ENCODE measurements around the gene ARL15. TPM values are rescaled to one million over a fixed set of nuclear protein-coding genes. Genes with fewer than 3 reads are reported as not detected.
A peak's percentile ranks its signal among the peaks of the same experiment; 100 is the strongest.

Gene ARL15
- polyA plus RNA-seq, 1 of the 3 experiments (the other 2 are of a cell fraction): 6.4 TPM

- H2AFZ ChIP-seq (ENCODE audit: low read depth): no peak overlapping the region
- H4K20me1 ChIP-seq (ENCODE audit: insufficient read depth): no peaks in the 10 kb centered on the region
- ChIA-PET CTCF (no interaction called here), POLR2A (no interaction called here)
- no peak overlapping the region for H3K9ac ChIP-seq
- H3F3A ChIP-seq (replicated peaks; ENCODE audit: insufficient read depth): no peaks in the 10 kb centered on the region
- TF ChIP-seq CHD2 (IDR thresholded peaks at IDR 0.05; ENCODE audit: low read length, partially characterized antibody) (no peak), RCOR1 (IDR thresholded peaks at IDR 0.05; ENCODE audit: low read length) (no peak), MEF2A (IDR thresholded peaks at IDR 0.05; ENCODE audit: borderline replicate concordance, low read depth) (no peak), USF1 (IDR thresholded peaks at IDR 0.05; ENCODE audit: borderline replicate concordance, low read depth) (no peak), MAX (IDR thresholded peaks at IDR 0.05; ENCODE audit: low read depth) (no peak), ELF1 (IDR thresholded peaks at IDR 0.05) (no peak), GABPA (IDR thresholded peaks at IDR 0.05; ENCODE audit: low read depth) (no peak), EZH2phosphoT487 (IDR thresholded peaks at IDR 0.05; ENCODE audit: borderline replicate concordance, low read depth) (no peak), RFX5 (IDR thresholded peaks at IDR 0.05; ENCODE audit: low read length) (no peak), RXRA (IDR thresholded peaks at IDR 0.05; ENCODE audit: borderline replicate concordance, low read depth) (no peak)
- no peaks in the 10 kb centered on the region for H3K79me2 ChIP-seq (ENCODE audit: insufficient read depth)
- H3K36me3 ChIP-seq (replicated peaks in 1 of 2; ENCODE audit: control insufficient read depth in 1 of 2, insufficient read depth in 2 of 2, low read length in 1 of 2): peaks cover 0 to 7% of the 10 kb centered on the region in 2 experiments
- H3K9me3 ChIP-seq: no peaks in the 10 kb centered on the region
- no peak overlapping the region for H3K4me3 ChIP-seq (ENCODE audit: low read depth in 2 of 2, low read length in 1 of 2)
- peaks cover 0 to 6% of the 10 kb centered on the region in 2 experiments; a peak in 1 of 4 replicates for H3K4me1 ChIP-seq (ENCODE audit: control insufficient read depth in 1 of 2, insufficient read depth in 2 of 2, low read depth in 1 of 2, low read length in 1 of 2)
- H3K9me2 ChIP-seq: no peaks in the 10 kb centered on the region
- no peaks in the 10 kb centered on the region for H3K27me3 ChIP-seq (ENCODE audit: insufficient read depth)
- H3K4me2 ChIP-seq: no peak overlapping the region
- WGBS (ENCODE audit: low lambda C conversion rate): 92% methylated on average over 1 of the region's 1 CpG
- DNase-seq: no peak
- H3K27ac ChIP-seq (ENCODE audit: low read depth in 2 of 2, low read length in 1 of 2): no peak overlapping the region
Observed at GRCh38 chr5:54009357-54009756, 301.0 kb downstream of the ARL15 start.

- POLR2A ChIA-PET: no interaction called here
- Histone ChIP-seq H3K4me2 (peak overlapping the region; percentile 43; the same call in 1 of the 2 replicates), H3K9ac (no peak overlapping the region), H3K36me3 (replicated peaks in 1 of 2; ENCODE audit: control insufficient read depth in 1 of 2, insufficient read depth in 2 of 2, low read length in 1 of 2) (no peaks in the 10 kb centered on the region), H2AFZ (ENCODE audit: low read depth) (peak overlapping the region; percentile 45), H3F3A (replicated peaks; ENCODE audit: insufficient read depth) (no peaks in the 10 kb centered on the region), H3K27me3 (ENCODE audit: insufficient read depth) (no peaks in the 10 kb centered on the region), H4K20me1 (ENCODE audit: insufficient read depth) (no peaks in the 10 kb centered on the region), H3K27ac (ENCODE audit: low read depth in 2 of 2, low read length in 1 of 2) (peak overlapping the region in 1 of 2 experiments; percentile 54; a peak in 2 of 4 replicates), H3K4me3 (ENCODE audit: low read depth in 2 of 2, low read length in 1 of 2) (no peak overlapping the region), H3K9me3 (no peaks in the 10 kb centered on the region), H3K4me1 (ENCODE audit: control insufficient read depth in 1 of 2, insufficient read depth in 2 of 2, low read depth in 1 of 2, low read length in 1 of 2) (peaks cover 0 to 6% of the 10 kb centered on the region in 2 experiments; a peak in 1 of 4 replicates), H3K9me2 (no peaks in the 10 kb centered on the region), H3K79me2 (ENCODE audit: insufficient read depth) (no peaks in the 10 kb centered on the region)
- CTCF ChIA-PET: no interaction called here
- 49% methylated on average over 6 of the region's 6 CpGs for WGBS (ENCODE audit: low lambda C conversion rate)
- no peak for DNase-seq
- TF ChIP-seq REST (IDR thresholded peaks at IDR 0.05; ENCODE audit: low read depth, low read length) (no peak), NFIC (IDR thresholded peaks at IDR 0.05; ENCODE audit: borderline replicate concordance) (peak; percentile 26; the same call in 1 of the 2 replicates), EP300 (IDR thresholded peaks at IDR 0.05; ENCODE audit: borderline replicate concordance in 1 of 2, low read depth in 1 of 2, low read length in 1 of 2) (peak in 1 of 2 experiments; percentile 44; a peak in 1 of 4 replicates), TCF12 (IDR thresholded peaks at IDR 0.05) (peak; percentile 78), GABPA (IDR thresholded peaks at IDR 0.05; ENCODE audit: low read depth) (no peak), ZBTB33 (IDR thresholded peaks at IDR 0.05; ENCODE audit: borderline replicate concordance, low read depth) (no peak), USF2 (IDR thresholded peaks at IDR 0.05; ENCODE audit: borderline replicate concordance, low read depth, low read length) (no peak), IRF3 (IDR thresholded peaks at IDR 0.05; ENCODE audit: low read depth, low read length) (no peak)
Observed at GRCh38 chr5:54007827-54008777, 302.3 kb downstream of the ARL15 start.

Data from SK-N-SH (cell line).